Choroid plexus epithelial cell (primary cell): Measurements from ENCODE around the gene CPN1.

Experiments
- DNase-seq: peaks from one replicate; pipeline ENCODE4 v3.0.0-alpha.2; 2010; ENCODE audit warnings: low read depth
- H3K4me3 ChIP-seq: 2 replicates; pipeline ENCODE4 v1.5.1; 2011; ENCODE audit warnings: low read depth, mild to moderate bottlenecking, control low read depth, low read length, moderate library complexity
- TF ChIP-seq, protein P1 (sequence below): conservative IDR thresholded peaks from 2 replicates; pipeline ENCODE4 v1.5.1; 2011; ENCODE audit warnings: low read depth, mild to moderate bottlenecking, control low read depth, inconsistent platforms, low read length, moderate library complexity

CPN1 gene

DNA sequence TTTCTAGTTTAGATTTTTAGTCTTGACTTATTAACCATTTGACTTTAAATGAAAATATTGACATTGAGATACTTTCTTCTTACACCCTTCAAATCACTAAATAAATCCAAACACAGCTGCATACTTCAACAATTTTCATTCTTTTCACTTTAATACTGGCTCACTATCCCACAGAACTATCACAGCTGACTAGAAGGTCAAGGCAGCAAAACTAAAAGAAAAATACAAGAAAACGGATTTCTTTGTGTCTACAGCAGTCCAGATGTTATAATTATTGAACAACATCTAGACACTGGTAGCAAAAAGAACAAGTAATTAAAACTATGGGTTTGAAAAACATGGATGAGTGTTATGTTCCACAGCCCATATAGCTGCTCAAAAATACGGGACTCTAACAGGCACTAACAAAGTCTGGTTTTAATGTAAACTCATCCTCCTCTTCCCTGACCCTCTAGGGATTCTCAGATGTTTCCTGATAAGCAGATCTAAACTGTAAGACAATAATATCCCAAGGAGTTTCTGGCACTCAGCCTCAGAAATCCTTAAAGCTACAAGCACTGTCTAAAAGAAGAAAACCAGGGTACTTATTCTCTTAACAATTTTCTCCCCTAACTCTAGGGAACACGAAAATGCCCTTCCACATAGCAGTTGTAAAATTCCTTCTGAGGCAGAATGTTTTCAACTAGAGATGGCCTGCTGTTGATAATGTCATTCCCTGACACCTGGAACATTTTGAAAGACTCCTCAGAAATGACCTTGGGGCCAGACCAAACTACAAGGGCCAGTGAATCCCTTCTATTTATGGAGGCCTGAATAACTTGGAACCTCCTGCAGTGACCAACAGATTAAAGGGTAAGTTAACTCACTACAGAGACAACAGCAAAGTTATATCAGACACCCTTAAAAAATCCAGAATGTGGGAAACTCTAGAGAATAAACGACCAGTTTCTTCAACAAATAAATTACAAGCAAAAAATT, 84.7 kb downstream of the CPN1 start:
- no peak overlapping the region for H3K4me3 ChIP-seq
- TF ChIP-seq, protein P1, sequence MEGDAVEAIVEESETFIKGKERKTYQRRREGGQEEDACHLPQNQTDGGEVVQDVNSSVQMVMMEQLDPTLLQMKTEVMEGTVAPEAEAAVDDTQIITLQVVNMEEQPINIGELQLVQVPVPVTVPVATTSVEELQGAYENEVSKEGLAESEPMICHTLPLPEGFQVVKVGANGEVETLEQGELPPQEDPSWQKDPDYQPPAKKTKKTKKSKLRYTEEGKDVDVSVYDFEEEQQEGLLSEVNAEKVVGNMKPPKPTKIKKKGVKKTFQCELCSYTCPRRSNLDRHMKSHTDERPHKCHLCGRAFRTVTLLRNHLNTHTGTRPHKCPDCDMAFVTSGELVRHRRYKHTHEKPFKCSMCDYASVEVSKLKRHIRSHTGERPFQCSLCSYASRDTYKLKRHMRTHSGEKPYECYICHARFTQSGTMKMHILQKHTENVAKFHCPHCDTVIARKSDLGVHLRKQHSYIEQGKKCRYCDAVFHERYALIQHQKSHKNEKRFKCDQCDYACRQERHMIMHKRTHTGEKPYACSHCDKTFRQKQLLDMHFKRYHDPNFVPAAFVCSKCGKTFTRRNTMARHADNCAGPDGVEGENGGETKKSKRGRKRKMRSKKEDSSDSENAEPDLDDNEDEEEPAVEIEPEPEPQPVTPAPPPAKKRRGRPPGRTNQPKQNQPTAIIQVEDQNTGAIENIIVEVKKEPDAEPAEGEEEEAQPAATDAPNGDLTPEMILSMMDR = no peak

DNA sequence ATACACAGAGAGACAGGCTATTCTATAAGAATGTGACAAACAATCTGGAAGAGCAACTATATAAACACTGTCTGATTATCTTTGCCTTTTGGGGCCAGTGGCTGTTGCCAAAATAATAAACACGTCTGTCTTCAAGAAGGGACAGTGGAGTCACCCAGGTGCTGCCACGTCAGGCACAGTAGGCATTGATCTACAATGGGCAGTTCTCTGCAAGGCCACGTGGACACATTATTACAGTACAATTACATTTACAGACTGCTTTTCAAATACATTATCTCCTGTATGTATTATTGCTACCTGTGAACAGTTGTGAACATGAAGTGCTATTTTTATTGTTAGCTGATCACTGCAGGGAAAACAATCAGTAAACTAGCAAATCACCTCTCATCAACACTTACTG, 86.0 kb downstream of the CPN1 start:
- H3K4me3 ChIP-seq = no peak overlapping the region
- no peak for DNase-seq
- TF ChIP-seq, protein P1 = no peak

More for the DNA sequence above, 84.7 kb downstream of the CPN1 start:
- peak; percentile 62 for DNase-seq

DNA sequence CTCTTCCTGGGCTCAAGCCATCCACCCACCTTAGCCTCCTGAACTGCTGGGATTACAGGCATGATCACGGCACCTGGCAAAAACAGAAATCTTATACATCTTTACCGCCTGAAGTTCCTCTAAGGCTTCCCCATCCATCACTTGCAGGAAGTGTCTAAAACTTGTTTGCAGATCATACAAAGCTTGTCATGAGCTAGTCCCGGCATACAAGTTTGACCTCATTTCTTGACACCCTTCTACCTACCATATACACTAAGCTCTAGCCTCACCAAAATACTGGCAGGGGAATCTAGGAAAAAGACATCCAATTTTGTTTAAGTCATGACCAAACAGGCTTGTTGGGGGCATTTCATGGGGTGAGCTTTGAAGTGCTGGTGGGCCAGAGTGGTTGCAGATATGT, 86.4 kb downstream of the CPN1 start:
- DNase-seq = no peak
- H3K4me3 ChIP-seq = no peak overlapping the region
- TF ChIP-seq, protein P1 = no peak

DNA sequence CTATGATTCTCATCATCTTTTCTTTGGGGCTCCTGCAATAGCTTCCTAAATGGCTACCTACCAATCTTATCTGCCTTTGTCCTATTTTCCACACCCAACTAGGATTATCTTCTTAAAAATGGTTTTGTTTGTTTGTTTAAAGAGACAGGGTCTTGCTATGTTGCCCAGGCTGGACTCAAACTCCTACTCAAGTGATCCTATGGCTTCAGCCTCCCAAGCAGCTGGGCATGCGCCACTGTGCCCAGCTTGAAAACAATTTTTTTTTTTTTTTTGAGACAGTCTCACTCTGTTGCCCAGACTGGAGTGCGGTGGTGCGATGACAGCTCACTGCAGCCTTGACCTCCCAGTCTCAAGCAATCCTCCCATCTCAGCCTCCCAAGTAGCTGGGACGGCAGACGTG, 86.9 kb downstream of the CPN1 start:
- no peak overlapping the region for H3K4me3 ChIP-seq
- TF ChIP-seq, protein P1 = no peak
- no peak for DNase-seq

DNA sequence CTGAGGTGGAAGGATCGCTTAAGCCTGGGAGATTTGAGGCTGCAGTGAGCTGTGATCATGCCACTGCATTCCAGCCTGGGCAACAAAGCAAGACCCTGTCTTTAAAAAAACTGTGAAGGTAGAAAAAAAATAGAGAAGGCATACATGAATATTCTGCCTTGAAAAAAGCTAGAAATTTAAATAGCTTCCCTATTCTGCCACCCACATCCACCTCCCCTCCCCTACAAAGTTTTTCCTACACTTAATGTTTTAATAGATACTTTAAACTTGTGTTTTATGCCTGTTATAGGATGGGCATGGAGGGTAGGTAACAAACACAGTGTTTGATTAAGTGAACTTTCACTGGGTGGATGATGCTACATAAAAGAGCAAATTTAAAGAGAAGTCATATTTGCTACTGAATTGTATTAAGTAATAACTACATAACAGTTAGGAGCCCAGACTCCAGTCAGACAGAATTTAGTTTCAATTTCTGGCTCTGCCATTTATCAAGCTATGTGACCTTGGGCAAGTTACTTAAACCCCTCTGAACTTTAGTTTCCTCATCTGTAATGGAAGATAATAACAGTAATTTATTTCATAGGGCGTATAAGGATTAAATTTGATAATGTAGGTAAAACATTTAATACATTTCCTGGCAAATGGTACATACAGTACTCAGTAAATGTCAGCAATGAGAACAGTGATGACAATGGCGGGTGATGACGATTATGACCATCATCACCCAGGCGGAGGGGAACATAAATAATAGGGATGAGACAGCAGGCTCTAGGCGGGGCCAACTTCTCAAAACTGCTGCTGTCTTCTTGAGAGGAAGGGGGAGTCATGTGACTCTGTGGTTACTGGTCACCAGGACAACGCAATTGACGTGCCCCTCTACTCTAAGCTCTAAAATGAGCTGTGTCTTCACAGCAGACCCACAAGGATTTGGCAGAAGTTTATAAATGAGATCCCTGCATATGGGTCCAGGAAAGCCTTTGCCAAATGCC, 87.7 kb downstream of the CPN1 start:
- H3K4me3 ChIP-seq = no peak overlapping the region
- TF ChIP-seq, protein P1 = no peak
- DNase-seq = peak; percentile 94
